Measurements from ENCODE around the gene CPN2.

GRCh38 chr3:194304186-194304917 lies 46.8 kb downstream of the CPN2 start:
- TF ChIP-seq CTCF (IDR thresholded peaks at IDR 0.05) (no peak), POLR2AphosphoS5 (IDR thresholded peaks at IDR 0.05; ENCODE audit: low read depth, low read length) (no peak), REST (IDR thresholded peaks at IDR 0.05; ENCODE audit: insufficient read depth in 1 of 2, low read depth in 2 of 2, low read length in 1 of 2) (no peak)

Measured in Panc1 (cell line).